Left lung (tissue), 10 donors: Measurements from ENCODE around the gene ERFL. TPM values are rescaled to one million over a fixed set of nuclear protein-coding genes. Genes with fewer than 3 reads are reported as not detected.

Experiments
- ATAC-seq: fragments of 200-7000 bp; cut with Tn5 transposase; one replicate; pipeline ENCODE4 v1.9.1; 2020; ENCODE audit warnings: moderate library complexity
- DNase-seq, 4 donors: peaks; one replicate each; pipeline ENCODE4 v3.0.0-alpha.2; 2013 to 2020
- H3K27ac ChIP-seq, 2 donors: fragments of 200-600 bp; sonication (generic) in 1 of 2; one replicate each; pipeline versions ENCODE4 v1.5.0 to v1.8.0; 2020 to 2021
- H3K27me3 ChIP-seq, 2 donors: fragments of 200-600 bp; sonication (generic) in 1 of 2; one replicate each; pipeline versions ENCODE4 v1.5.0 to v1.8.0; 2020 to 2021
- H3K36me3 ChIP-seq, 2 donors: fragments of 200-600 bp; sonication (generic) in 1 of 2; one replicate each; pipeline versions ENCODE4 v1.5.0 to v1.8.0; 2020 to 2021
- H3K4me1 ChIP-seq, 2 donors: fragments of 200-600 bp; one replicate each; pipeline ENCODE4 v1.8.0; 2021
- H3K4me3 ChIP-seq, 2 donors: fragments of 200-600 bp; sonication (generic) in 1 of 2; one replicate each; pipeline versions ENCODE4 v1.5.0 to v1.8.0; 2020 to 2021; ENCODE audit warnings: mild to moderate bottlenecking in 1 of 2
- H3K9me3 ChIP-seq, 2 donors: fragments of 200-600 bp; sonication (generic) in 1 of 2; one replicate each; pipeline versions ENCODE4 v1.5.0 to v1.8.0; 2020 to 2021
- intact Hi-C, 2 donors: fragments of 100-400 bp; cut with DNase I; formaldehyde crosslinking; loops; one replicate each; pipeline versions ENCODE4 v1.11.2 to v1.14.2; 2022
- polyA plus RNA-seq, 6 donors: library from polyadenylated mRNA; unstranded; fragments of 120-200 nt; gene quantifications; one replicate each; pipeline ENCODE4 v1.2.1, GENCODE V29; 2013; ENCODE audit not compliant: insufficient read length in 6 of 6
- total RNA-seq, 2 donors: library from RNA; stranded (reverse); fragmentation: NEBNext Ultra II Directional; extraction: Animal tissue kit (Norgen Biotek cat#: 25700); gene quantifications; one replicate each; pipeline ENCODE4 v1.2.1, GENCODE V29; 2021
- TF ChIP-seq, protein P1 (sequence below), 2 donors: fragments of 200-600 bp; sonication (generic) in 1 of 2; IDR thresholded peaks; one replicate each; pipeline versions ENCODE4 v1.5.0 to v1.8.0; 2021; ENCODE audit warnings: antibody characterized with exemption in 2 of 2
- donor health status: DM: no; HTN: yes; CAD: no.
- donor health status: DM: no; HTN: no; CAD: no.

The ERFL gene
- total and polyA plus RNA-seq, 8 donors = 0.08 to 0.38 (median 0.26) TPM; not detected in 2

DNA sequence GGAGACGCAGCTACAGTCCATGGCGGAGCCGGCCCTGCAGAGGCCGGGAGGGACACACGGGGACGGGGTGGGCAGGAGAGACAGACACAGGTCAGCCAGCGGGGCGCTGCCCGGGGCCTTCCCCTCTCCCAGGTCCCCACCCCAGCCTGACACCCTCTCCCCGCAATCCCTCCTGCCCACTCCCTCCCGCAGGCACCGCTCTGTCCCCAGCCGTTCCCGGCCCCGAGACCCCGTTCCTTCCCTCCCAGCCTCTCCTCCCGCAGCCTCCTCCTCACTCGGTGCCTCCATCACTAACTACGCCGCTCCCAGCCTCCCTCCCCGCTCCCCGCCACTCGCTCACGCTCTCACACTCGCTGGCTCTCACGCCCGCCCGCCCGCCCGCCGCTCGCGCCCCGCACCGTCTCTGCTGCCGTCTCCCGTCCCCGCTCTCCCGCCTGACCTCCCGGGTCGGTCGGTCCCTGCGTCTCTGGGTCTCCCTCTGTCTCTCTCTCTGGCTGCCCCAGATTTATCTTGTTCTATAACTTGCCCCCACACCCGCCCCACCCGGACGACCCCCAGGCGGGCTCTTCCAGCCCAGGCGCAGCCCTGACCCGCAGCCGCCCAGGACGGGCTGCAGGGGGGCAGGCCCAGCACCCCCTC is 15.2 kb downstream of the ERFL start:
- TF ChIP-seq, protein P1, sequence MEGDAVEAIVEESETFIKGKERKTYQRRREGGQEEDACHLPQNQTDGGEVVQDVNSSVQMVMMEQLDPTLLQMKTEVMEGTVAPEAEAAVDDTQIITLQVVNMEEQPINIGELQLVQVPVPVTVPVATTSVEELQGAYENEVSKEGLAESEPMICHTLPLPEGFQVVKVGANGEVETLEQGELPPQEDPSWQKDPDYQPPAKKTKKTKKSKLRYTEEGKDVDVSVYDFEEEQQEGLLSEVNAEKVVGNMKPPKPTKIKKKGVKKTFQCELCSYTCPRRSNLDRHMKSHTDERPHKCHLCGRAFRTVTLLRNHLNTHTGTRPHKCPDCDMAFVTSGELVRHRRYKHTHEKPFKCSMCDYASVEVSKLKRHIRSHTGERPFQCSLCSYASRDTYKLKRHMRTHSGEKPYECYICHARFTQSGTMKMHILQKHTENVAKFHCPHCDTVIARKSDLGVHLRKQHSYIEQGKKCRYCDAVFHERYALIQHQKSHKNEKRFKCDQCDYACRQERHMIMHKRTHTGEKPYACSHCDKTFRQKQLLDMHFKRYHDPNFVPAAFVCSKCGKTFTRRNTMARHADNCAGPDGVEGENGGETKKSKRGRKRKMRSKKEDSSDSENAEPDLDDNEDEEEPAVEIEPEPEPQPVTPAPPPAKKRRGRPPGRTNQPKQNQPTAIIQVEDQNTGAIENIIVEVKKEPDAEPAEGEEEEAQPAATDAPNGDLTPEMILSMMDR (IDR thresholded peaks at IDR 0.05) = no peak
- intact Hi-C loops = no loop called here
- Histone ChIP-seq H3K36me3 (peaks cover 0 to 6% of the 10 kb centered on the region in 2 donors), H3K4me1 (peaks cover 0 to 7% of the 10 kb centered on the region in 2 donors), H3K4me3 (no peak overlapping the region), H3K9me3 (no peaks in the 10 kb centered on the region), H3K27me3 (peaks cover 33 to 74% of the 10 kb centered on the region in 2 donors), H3K27ac (no peak overlapping the region)
- peak in 1 of 4 donors; percentile 83 for DNase-seq
- peak; percentile 9 for ATAC-seq

DNA sequence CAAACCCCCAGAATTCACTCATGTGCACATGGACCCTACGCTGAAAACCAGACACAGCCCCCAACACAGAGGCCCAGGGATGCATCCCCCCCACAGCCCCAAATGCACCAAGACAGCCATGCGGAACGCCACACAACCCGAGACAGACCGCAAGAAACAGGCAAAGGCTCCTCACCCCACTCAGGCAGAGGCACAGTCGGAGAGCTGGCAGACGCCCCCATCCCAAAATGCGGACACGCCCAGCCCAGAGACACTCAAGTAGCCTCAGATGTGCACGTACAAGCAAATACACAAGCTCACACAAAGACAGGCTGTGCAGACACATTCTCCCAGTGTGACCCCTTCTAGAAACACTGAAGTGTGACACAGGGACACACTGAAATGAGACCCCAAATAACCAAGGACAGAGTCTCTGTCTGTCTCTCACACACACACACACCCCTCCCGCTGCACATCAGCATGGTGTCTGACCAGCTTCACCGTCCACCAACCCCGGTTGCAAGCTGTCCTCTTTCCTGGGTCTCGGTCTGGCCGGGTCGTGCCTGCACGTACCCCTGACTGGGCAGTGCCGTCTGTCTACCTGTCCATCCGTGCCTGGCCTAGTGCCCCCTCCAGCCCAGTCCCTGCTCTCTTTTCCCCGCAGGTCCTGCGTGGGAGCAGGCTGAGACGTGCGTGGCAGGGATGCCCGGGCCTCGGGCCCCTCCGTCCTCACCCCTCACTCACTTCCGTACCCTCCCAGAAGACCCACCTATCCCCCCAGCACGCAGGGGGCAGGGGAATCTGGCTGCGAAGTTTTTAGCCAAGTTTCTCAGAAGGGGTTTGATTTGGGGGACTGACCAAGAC is 16.1 kb downstream of the ERFL start:
- ATAC-seq (no peak), DNase-seq (no peak)
- Histone ChIP-seq H3K36me3 (peaks cover 0 to 15% of the 10 kb centered on the region in 2 donors), H3K27me3 (peaks cover 33 to 65% of the 10 kb centered on the region in 2 donors), H3K4me3 (no peak overlapping the region), H3K27ac (no peak overlapping the region), H3K4me1 (peaks cover 0 to 7% of the 10 kb centered on the region in 2 donors), H3K9me3 (no peaks in the 10 kb centered on the region)
- intact Hi-C loops = no loop called here
- TF ChIP-seq, protein P1 (IDR thresholded peaks at IDR 0.05) = no peak

DNA sequence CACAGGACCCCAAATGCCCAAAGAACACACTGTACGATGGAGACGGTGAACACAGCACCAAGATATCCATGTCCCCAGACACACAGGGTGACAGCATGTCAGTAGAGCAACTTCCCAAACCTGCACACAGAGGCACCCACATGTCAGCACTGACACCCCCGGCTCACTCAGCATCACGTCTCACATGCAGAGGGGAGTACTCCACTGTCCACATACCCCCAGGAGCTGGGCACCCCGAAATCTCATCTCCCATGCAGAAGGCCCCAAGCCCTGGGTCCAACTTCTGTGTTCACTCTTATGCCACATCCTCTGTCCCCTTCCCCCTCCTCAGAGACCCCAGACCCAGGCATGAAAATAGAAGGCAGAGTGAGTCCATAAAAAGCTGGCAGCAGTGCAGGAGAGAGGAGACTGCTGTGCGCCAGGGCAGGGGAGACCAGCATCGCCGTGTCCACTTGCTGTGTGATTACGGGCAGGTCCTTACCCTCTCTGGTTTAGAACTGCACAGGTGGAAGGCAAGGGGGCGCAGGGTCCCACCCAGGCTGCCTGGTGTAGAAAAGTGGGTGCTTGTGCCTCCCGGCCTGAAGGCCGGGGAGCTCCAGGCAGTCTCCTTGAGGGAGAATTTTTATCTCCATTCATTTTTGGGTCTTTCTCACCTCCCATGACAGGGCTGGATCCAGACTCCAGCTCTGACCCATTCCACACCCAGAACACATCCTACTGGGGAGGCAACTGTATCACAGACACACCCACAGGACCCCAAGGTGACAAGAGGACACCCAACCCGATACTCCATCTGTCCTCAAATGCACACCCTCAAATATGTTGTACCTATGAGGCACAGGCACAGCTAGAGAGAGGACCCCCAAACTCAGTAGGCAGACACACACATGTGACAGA is 17.0 kb downstream of the ERFL start:
- H3K27ac ChIP-seq = no peak overlapping the region
- peaks cover 28 to 57% of the 10 kb centered on the region in 2 donors for H3K27me3 ChIP-seq
- ATAC-seq (no peak), DNase-seq (no peak)
- no peaks in the 10 kb centered on the region for H3K9me3 ChIP-seq
- peaks cover 0 to 7% of the 10 kb centered on the region in 2 donors for H3K4me1 ChIP-seq
- no peak overlapping the region for H3K4me3 ChIP-seq
- H3K36me3 ChIP-seq = peaks cover 0 to 23% of the 10 kb centered on the region in 2 donors
- intact Hi-C loops = no loop called here
- TF ChIP-seq, protein P1 (IDR thresholded peaks at IDR 0.05) = no peak

DNA sequence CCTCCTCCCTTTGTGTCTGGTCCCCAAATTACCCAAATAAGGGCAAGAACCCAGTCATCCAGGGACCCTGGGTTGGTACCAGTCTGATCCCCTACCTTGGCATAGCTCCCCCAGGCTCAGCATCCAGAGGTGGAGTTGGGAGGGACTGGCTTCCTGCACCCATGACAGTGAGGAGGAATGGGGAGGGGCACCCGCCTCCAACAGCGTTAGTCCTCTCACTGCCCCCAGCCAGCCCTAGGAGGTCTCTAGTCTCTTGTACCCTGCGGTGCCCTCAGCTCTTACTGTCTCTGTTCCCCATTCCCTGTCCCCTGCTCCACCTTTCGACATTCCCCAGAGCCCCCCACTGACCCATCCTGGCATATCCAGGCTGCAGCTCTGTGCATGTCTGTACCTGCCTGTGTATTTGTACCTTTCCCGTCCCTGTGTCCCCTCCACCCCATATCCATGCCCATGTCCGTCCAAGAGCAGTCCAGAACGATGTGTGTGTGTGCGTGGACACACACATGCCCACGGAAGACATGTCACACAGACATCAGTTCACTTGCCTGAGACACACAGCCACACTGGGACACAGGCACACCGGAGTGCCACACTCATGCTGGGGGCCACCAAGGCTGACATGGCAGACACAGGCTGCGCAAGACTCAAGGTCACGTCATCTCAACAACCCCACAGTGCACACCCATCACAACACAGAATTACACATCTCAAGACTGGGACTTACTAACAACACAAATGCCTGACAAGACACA is 17.8 kb downstream of the ERFL start:
- peaks cover 0 to 32% of the 10 kb centered on the region in 2 donors for H3K36me3 ChIP-seq
- TF ChIP-seq, protein P1 (IDR thresholded peaks at IDR 0.05) = no peak
- H3K27me3 ChIP-seq = peaks cover 21 to 48% of the 10 kb centered on the region in 2 donors
- DNase-seq (no peak), ATAC-seq (no peak)
- peaks cover 0 to 4% of the 10 kb centered on the region in 2 donors for H3K4me1 ChIP-seq
- H3K9me3 ChIP-seq = no peaks in the 10 kb centered on the region
- H3K27ac ChIP-seq = no peak overlapping the region
- intact Hi-C loops = no loop called here
- no peak overlapping the region for H3K4me3 ChIP-seq
